ENCODE measurements around the gene CCNB2. TPM values are rescaled to one million over a fixed set of nuclear protein-coding genes. Genes with fewer than 3 reads are reported as not detected.
"Not testable (repeated sequence)": the region's sequence is repeated elsewhere in the genome, so short reads cannot be mapped to it uniquely, and the experiment has no call there.

CCNB2 gene
- total RNA-seq, 1 experiment from 2014 or later = 69.7 TPM

DNA sequence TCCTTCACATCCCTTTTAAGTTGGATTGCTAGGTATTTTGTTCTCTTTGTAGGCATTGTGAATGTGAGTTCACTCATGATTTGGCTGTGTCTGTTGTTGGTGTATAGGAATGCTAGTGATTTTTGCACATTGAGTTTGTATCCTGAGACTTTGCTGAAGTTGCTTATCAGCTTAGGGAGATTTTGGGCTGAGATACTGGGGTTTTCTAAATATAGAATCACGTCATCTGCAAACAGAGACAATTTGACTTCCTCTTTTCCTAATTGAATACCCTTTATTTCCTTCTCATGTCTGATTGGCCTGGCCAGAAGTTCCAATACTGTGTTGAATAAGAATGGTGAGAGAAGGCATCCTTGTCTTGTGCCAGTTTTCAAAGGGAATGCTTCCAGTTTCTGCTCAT lies 22.3 kb downstream of the CCNB2 start:
- DNase-seq (ENCODE audit: low read depth) = not testable (repeated sequence)

DNA sequence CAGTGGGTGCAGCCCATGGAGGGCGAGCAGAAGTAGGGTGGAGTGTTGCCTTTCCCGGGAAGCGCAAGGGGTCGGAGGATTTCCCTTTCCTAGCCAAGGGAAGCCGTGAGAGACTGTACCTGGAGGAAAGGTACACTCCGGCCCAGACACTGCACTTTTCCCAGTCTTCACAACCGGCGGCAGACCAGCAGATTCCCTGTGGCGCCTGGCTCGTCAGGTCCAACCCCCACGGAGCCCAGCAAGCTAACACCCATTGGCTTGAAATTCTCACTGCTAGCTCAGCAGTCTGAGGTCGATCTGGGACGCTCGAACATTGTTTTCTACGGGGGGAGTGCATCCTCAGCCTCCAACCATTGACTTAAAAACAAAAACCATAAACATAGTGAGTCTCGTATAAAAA lies 26.5 kb downstream of the CCNB2 start:
- DNase-seq (ENCODE audit: low read depth) = no peak
- in situ Hi-C loops (cut with HindIII; ENCODE audit: low pct_unique_long_range_greater_than_20kb, low sequenced_read_pairs) = no loop called here

More for the DNA sequence above, 22.3 kb downstream of the CCNB2 start:
- in situ Hi-C loops (cut with HindIII; ENCODE audit: low pct_unique_long_range_greater_than_20kb, low sequenced_read_pairs) = not testable (repeated sequence)

DNA sequence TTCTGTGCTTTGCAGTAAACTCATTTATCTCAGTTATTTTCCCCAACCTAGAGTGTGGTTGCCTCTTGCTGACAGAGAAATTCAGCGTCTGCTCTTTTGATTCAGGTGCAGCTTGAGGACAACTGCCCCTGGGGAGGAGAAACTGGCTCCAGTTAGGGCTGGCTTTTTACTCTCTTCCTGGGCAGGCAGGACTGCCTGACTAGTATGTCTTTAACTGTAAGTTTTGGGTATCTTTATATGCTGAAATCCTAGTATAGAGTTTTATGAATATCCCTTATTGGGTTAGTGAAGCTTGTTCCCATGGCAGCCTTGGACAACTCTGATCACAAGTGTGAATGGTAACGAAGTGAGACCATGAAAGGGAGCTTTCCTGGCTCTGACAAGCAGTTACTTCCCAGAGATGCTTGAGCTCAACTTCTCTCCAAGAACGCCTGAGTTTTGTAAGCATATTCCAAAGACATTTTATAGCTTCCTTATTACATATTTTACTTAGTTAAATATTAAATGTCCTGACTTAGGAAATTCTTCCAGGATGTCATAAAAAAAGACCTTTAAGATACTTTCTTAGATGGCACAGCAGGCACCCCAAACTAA lies 27.1 kb downstream of the CCNB2 start:
- no peak for DNase-seq (ENCODE audit: low read depth)
- in situ Hi-C loops (cut with HindIII; ENCODE audit: low pct_unique_long_range_greater_than_20kb, low sequenced_read_pairs) = no loop called here

DNA sequence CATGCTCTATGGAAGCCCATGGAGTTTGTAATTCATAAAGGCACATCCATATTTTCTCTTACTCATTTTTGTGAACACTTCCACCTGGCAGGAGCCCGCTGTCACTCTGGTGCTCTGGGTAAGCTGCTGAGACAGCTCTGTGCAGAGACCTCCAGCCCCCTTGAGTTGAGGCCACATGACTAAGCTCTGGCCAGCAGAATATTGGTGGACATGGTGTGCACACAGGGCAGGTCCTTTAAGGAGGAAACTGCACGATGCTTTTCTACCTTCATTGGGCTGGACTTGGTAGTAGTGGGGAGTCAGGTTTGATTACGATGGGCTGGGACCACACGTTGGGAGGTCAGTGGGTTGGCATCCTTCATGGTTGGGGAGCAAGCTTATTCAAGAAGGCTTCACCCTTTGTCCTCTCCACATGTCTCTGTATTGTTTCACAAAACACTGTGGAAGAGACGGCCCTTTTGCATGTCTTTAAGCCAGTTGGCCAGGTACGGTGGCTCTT lies 29.0 kb downstream of the CCNB2 start:
- in situ Hi-C loops (cut with HindIII; ENCODE audit: low pct_unique_long_range_greater_than_20kb, low sequenced_read_pairs) = no loop called here
- DNase-seq (ENCODE audit: low read depth) = no peak

DNA sequence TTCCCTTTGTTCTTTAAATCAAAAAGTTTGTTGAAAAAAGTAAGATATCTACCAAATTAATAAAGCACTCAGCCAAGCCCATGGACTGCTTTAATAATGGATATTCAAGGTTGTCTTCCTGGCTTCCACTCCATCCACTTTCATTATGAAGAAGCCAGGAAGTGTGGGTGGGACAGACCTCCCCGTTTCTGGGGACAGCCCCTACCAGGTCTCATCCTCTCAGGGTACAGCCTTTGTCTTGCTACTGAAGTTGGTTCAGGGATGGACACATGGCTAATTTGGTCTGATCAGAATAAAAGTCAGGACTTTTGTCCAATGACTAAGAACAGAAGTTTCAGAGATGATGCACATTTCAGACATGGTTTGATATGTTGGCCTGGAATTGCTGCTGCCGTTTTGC lies 32.6 kb downstream of the CCNB2 start:
- no peak for DNase-seq (ENCODE audit: low read depth)
- in situ Hi-C loops (cut with HindIII; ENCODE audit: low pct_unique_long_range_greater_than_20kb, low sequenced_read_pairs) = no loop called here

DNA sequence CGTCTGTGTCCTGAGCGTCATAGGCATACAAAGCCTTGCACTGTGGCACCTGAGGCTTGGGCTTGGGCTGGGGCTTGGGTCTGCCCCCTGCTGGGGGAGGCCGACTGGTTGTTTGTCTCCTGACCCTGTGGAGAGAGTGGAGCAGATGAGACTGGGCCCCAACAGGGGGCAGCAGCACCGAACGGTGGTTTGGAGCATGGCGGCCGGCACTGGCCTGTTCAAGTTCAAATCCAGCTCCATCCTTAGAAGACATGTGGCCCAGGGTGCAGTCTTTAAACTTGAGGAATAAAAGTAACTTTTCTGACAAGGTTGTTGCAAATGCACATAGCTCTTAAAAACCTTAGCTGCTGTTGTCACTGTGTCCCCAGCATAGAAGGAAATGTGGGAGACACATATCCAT lies 33.3 kb downstream of the CCNB2 start:
- DNase-seq (ENCODE audit: low read depth) = peak; percentile 24
- in situ Hi-C loops (cut with HindIII; ENCODE audit: low pct_unique_long_range_greater_than_20kb, low sequenced_read_pairs) = no loop called here

DNA sequence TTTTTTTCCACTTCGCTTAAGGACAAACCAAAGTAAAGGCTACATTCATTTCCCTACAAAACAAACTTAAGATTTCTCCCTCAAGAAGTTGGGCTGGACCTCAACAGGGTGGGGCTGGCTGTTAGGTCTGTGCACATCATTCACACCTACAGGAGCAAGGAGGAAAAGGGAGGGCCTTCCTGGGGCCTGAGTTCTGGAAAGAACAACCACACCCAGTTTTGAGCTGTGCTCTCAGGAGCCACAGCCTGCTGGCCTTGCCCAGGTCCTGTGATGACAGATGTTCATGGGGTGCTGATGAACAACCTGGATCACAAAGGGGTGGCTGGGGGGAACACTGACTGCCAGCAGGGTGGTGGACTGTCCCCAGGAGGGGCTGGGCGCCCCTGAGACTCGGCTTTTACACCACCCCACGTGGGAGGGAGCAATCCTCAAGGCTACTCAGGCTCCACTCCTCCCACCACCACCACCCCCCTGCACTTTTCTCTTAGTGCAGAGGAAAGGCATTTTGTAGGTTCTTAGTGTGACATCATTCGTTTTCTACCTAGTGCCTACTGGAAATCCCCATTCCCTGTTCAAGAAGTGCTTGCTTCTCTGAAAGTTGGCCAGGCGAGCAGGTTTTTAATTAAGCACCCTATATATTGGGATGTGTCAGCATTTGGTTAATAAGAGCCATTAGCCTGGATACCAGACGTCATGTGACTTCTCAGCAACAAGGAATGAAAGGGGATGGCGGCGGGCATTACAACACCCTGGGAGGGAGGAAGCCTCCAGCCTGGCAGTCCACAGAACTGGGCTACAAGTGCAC lies 35.7 kb downstream of the CCNB2 start:
- DNase-seq (ENCODE audit: low read depth) = peak; percentile 23
- in situ Hi-C loops (cut with HindIII; ENCODE audit: low pct_unique_long_range_greater_than_20kb, low sequenced_read_pairs) = no loop called here

DNA sequence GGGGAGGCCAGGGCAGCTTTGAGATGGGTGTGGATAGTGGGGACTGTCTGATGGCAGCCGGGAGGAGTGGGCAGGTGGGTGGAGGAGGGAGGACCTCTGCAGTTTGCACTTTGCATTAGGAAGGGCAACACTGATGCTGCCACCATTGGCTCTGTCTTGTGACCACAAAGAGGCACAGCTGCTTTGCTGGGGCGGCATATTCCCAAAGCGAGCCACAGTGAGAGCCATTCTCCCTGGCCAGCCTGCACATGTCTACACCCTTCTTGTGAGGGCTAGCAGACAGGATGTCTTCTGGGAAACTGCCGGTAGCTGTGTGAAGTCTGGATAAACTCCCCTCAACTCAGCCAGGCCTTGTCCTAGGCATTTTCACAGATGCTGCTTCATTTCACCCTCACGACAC lies 38.3 kb downstream of the CCNB2 start:
- no peak for DNase-seq (ENCODE audit: low read depth)
- in situ Hi-C loops (cut with HindIII; ENCODE audit: low pct_unique_long_range_greater_than_20kb, low sequenced_read_pairs) = no loop called here

DNA sequence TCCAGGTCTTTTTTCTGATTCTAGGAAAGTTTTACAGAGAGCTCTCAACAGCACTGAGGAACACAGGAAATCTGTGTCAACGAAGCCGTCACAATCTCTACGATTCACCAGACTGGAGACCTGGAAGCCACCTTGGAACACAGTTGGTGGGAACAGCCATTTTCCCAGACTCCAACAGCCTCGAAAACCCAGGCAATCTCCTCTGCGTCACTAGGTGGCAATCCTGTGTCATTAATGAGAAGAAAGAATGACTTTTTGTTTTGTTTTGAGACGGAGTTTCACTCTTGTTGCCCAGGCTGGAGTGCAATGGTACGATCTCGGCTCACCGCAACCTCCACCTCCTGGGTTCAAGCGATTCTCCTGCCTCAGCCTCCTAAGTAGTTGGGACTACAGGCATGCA lies 39.6 kb downstream of the CCNB2 start:
- in situ Hi-C loops (cut with HindIII; ENCODE audit: low pct_unique_long_range_greater_than_20kb, low sequenced_read_pairs); DNase-seq (ENCODE audit: low read depth): not testable (repeated sequence)

DNA sequence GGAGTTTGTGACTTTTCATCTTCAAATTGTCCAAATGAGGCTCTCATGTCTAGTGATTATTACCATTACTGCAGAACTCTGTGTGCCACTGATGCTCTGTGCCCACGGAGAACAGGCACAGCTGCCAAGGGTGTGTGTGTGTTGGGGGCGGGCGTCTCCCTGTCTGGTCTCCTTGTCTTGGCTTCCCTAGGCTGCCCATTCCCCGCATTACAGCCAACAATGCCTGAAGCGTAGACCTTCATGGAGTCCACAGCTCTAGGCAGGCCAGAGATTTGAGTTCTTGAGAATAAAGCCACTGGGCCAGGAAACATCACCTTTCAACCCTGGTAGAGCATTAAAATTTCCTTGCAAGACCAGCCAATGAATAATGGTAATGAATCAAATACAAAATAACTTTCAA lies 42.7 kb downstream of the CCNB2 start:
- DNase-seq (ENCODE audit: low read depth) = no peak
- in situ Hi-C loops (cut with HindIII; ENCODE audit: low pct_unique_long_range_greater_than_20kb, low sequenced_read_pairs) = no loop called here

DNA sequence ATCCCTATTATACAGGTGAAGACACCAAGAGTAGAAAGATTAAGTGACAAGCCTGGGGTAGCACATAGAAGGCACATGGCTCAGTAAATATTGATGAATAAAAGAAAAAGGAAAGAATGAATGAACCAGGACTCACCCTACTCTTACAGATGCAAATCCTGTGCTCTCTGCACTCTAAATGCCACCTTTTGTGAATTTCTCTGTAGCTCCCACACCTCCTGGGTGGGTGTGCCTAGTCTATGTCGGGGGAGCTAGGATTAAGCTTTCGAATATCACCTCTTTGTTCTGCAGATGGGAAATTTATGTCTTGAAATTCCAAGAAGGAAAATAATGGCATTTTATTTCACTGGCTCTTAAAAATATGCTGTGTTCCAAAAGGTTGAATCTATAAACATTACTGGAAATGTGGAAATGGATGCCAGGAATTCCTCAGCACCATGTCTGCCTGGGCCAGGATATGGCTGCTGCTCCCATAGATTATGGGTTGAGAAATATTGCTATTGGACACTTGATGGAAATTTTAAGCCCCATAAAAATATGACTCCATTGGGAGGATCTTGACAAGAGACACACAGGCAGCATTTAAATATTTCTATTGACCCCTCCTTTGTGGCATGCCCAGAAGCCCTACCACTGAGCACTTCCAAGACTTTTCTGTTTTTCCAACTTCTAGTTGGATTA lies 43.3 kb downstream of the CCNB2 start:
- in situ Hi-C loops (cut with HindIII; ENCODE audit: low pct_unique_long_range_greater_than_20kb, low sequenced_read_pairs) = no loop called here
- DNase-seq (ENCODE audit: low read depth) = no peak

DNA sequence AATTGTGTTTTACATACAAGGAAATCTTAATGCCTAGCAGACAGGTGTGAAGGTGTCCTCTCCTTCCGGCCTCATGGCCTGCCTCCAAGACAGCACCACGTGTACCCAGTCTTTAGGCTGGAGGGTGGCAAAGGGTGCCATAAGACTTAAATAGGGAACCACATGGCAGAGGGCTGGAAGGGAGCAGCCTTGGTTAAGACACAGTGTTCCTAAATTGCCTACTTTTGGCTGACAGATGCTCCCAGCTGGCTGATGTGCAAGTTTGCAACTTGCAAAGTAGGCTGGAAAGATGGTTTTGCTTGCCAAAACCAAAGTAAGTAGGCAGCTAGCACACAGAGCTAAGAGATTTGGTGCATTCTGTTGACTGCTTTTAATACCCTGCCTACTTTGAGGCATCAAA lies 45.2 kb downstream of the CCNB2 start:
- in situ Hi-C loops (cut with HindIII; ENCODE audit: low pct_unique_long_range_greater_than_20kb, low sequenced_read_pairs) = no loop called here
- DNase-seq (ENCODE audit: low read depth) = no peak

DNA sequence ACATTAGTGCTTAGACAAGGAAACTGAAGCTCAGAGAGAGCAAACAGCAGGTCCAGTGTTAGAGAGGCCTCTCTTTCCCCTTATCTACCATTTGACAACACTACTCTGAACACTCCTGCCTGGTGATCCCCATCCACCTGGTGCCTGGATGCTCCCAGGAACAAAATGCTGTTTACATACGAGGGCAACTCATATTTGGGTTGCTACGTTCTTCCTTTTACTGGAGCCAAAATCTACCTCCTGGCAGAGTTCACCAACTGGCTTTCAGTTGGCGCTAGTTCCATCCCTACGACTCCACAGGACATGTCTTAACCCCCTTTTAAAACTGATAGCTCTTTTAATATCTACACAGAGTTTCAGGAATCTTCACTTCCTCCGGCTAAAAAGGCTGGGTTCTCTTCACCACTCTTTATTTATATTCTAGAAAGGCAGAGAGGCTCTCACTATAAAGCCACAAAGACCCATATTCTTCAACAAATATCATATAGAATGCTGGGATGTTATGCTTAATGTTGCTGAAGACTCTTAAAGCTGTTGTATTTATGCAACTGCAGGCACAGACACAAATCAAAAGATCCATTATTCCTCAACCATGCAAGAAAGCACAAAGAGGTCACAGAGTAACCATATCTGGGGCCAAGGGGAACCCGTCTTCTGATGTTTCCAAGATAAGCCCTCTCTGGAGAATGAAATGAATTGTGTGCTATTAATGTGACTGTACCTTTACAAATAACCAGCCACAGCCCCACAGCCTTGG lies 47.9 kb downstream of the CCNB2 start:
- in situ Hi-C loops (cut with HindIII; ENCODE audit: low pct_unique_long_range_greater_than_20kb, low sequenced_read_pairs) = no loop called here
- no peak for DNase-seq (ENCODE audit: low read depth)

DNA sequence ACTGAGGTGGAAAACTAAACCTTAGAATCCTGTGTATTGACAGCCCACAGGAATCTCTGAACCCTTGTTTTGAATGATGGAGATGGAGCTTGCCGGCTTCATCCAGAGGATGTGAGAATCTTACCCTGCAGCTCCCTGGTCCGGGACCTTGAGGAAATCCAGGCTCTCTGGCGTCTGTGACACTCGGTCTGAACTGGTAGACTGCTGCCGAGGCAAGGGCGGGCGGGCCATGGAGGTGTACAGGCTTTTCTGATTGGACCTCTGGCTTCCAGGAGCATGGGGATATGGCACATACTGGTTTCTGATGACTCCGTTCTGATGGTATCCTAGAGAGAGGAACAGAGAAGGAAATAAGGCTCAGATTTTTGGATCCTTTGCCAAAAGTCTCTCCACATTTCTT lies 48.5 kb downstream of the CCNB2 start:
- in situ Hi-C loops (cut with HindIII; ENCODE audit: low pct_unique_long_range_greater_than_20kb, low sequenced_read_pairs) = no loop called here
- DNase-seq (ENCODE audit: low read depth) = no peak

DNA sequence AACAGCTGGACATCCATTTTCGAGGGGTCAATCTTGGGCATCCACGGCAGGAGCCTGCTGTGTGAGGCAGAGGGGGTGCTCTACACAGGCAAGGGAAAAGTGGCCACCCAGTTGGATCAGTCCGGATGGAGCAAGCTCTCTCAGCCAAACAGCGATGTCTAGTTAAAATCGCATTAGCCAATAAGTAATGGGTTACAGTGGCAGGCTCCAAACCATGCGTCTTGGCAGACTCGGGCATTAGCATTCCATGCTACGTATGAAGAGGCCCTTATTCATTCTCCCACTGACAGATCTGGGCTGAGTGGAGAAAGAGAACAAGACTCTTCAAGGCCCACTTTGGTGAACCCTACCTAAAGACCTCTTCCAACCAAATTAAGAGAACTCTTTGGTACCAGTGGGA lies 49.3 kb downstream of the CCNB2 start:
- in situ Hi-C loops (cut with HindIII; ENCODE audit: low pct_unique_long_range_greater_than_20kb, low sequenced_read_pairs) = no loop called here
- no peak for DNase-seq (ENCODE audit: low read depth)

DNA sequence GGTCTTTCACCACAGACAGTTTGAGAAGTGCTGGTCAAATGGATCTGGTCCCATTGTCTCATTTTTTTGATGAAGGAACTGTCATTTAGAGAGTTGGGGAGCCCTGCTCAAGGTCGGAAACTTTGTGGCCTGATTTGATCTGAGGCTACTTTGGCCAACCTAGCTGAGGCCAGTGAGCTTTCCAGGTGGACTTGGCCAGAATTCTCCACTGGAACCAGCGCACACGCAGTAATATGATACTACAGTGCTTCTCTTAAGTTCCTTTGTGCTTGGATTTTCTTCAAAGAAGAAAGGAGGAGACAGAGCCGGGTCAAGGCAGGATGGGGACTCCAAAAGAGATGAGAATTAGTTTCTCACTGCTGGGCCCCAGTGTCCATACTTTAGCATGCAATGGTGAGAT lies 50.5 kb downstream of the CCNB2 start:
- in situ Hi-C loops (cut with HindIII; ENCODE audit: low pct_unique_long_range_greater_than_20kb, low sequenced_read_pairs) = no loop called here
- no peak for DNase-seq (ENCODE audit: low read depth)

DNA sequence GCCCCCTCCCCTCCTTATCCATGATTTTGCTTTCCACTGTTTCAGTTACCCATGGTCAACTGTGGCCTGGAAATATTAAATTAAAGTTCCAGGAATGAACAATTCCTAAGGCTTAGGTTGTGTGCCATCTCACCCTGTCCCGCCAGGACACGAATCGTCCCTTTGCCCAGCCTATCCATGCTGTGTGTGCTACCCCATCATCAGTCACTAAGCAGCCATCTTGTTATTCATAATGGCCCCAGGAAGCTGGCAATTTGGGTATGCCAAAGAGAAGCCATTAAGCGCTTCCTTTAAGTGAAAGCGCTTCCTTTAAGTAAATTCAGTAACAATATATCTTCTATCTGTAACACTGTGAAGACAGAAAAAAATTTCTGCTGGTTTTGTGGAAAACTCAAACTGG lies 52.5 kb downstream of the CCNB2 start:
- DNase-seq (ENCODE audit: low read depth) = no peak
- in situ Hi-C loops (cut with HindIII; ENCODE audit: low pct_unique_long_range_greater_than_20kb, low sequenced_read_pairs) = no loop called here

DNA sequence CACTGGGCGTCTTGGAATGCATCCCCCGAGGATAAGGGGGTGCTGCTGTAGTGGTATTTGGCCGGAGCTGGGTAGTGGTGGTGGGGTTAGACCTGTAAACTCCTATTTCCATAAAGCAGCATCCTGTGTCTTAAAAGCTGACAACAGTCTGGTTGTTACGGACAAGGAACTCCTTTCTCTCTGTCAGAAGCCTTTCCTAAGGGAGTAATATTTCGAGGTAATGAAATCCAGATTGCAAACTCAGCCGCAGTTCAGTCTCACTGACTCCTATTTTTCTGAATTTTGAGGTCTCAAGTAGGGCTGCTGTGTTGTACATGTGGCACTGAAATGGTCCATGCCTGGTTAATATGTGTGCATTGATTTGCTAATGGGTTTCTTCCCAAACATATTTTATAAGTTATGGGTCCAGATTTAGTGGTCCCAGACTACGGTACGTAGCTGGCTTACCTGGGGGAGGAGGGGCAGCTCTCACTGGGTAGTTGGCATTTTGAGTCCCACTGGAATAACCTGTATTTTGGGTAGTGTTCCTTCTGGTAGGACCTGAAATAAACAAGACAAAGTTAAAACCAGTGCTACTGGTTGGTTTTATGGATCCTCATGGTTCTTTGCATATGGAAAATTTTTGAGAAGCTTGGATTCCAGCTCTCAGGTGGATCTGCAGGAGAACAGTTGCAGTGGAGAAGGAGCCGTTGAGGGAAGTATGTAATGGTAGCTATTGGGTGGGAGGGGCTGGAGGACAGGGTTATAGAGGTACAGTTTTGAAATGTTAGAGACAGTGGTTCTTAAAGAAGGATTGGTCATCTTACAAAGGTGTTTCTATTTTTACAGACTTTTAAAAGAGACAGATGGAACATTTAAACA lies 53.1 kb downstream of the CCNB2 start:
- in situ Hi-C loops (cut with HindIII; ENCODE audit: low pct_unique_long_range_greater_than_20kb, low sequenced_read_pairs) = no loop called here
- no peak for DNase-seq (ENCODE audit: low read depth)
